ENCODE results near the gene LRIG1. TPM values are rescaled to one million over a fixed set of nuclear protein-coding genes. Genes with fewer than 3 reads are reported as not detected.

The LRIG1 gene
- total RNA-seq, 1 experiment from 2014 or later = 4.0 TPM

GRCh38 chr3:66477856-66478255, 23.0 kb downstream of the LRIG1 start:
- DNase-seq (ENCODE audit: low read depth) = no peak
- in situ Hi-C loops (cut with HindIII; ENCODE audit: low pct_unique_long_range_greater_than_20kb, low sequenced_read_pairs) = no loop called here

DNA sequence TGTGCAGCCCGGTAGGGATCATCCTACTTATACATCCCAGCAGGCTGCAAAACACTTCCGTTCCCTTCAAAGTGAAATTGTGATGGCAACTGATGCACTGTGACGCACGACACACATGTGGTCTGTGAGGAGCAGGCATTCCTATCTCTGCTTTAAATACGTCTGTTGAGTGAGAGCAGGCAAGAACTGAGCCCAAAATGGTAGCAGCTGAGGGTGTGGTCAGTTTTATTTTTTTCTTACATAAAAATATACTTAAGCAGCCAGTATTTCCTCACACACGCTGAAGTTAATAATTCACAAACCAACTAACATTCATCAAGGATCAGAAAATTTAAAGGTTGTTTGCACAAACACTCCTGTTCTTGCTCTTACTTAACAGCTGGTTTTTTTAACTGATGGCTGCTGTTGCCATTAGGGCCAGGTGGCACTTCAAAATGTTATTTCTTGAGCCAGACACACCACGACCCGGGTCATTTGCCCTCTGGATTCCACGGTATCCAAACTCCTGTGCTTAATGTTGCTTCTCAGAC, 23.9 kb downstream of the LRIG1 start:
- in situ Hi-C loops (cut with HindIII; ENCODE audit: low pct_unique_long_range_greater_than_20kb, low sequenced_read_pairs) = no loop called here
- no peak for DNase-seq (ENCODE audit: low read depth)

GRCh38 chr3:66475386-66476020, 25.3 kb downstream of the LRIG1 start:
- DNase-seq (ENCODE audit: low read depth) = no peak
- in situ Hi-C loops (cut with HindIII; ENCODE audit: low pct_unique_long_range_greater_than_20kb, low sequenced_read_pairs) = no loop called here

GRCh38 chr3:66473692-66474091, 27.1 kb downstream of the LRIG1 start:
- no peak for DNase-seq (ENCODE audit: low read depth)
- in situ Hi-C loops (cut with HindIII; ENCODE audit: low pct_unique_long_range_greater_than_20kb, low sequenced_read_pairs) = no loop called here

DNA sequence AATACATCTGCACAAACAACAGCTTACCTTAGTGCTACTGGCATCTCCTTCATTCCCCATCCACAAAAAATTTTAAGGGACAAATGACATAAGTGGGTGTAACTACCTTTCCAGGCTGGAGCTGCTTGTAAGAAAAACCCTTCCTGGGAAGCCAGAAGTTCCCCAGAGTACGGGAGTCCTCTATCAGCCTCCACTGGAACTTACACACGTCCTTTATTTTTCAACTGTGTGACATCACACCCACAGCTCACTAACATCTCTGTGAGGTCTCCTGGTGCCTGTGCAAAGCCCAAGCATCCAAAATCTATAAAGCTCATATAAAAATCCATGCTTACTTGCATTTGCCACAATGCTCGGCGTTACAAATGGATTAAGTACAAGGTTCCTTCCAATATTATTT, 27.6 kb downstream of the LRIG1 start:
- DNase-seq (ENCODE audit: low read depth) = no peak
- in situ Hi-C loops (cut with HindIII; ENCODE audit: low pct_unique_long_range_greater_than_20kb, low sequenced_read_pairs) = no loop called here

DNA sequence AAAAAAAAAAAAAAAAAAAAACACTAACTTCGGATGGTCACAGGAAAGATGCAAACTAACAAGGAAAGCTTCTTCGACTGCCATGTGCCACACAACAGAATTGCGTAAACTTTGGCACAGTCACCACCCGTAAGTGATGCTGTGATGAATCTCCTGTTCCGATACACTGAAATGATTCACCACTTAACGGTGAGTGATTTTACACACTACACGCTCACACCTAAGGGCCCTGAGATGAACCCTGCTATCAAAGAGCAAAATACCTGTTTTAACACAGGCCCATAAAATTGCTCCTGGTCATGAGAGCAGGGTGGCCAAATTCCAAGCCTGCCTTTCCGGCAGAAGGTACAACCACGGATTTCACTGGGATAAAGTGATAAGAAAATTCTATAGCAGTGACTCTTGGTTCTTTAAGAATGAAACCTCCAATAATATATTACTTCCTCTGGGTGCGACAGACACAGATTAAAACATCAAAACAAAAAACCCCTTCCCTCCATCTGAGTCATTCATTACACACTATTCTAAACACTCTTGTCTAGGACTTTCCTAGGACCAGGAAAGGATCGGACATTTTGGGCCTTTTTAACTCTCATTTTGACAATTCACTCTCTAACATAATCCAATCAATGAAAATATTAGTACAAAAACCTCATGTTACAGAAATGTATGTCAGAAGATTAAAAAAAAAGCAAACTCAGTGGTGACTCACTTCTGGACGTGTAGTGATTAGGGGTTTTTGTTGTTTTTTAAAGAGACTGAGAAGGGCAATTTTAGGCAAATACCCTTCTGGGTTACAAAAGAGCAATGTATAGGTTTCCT, 28.3 kb downstream of the LRIG1 start:
- DNase-seq (ENCODE audit: low read depth) = peak; percentile 69
- in situ Hi-C loops (cut with HindIII; ENCODE audit: low pct_unique_long_range_greater_than_20kb, low sequenced_read_pairs) = no loop called here

DNA sequence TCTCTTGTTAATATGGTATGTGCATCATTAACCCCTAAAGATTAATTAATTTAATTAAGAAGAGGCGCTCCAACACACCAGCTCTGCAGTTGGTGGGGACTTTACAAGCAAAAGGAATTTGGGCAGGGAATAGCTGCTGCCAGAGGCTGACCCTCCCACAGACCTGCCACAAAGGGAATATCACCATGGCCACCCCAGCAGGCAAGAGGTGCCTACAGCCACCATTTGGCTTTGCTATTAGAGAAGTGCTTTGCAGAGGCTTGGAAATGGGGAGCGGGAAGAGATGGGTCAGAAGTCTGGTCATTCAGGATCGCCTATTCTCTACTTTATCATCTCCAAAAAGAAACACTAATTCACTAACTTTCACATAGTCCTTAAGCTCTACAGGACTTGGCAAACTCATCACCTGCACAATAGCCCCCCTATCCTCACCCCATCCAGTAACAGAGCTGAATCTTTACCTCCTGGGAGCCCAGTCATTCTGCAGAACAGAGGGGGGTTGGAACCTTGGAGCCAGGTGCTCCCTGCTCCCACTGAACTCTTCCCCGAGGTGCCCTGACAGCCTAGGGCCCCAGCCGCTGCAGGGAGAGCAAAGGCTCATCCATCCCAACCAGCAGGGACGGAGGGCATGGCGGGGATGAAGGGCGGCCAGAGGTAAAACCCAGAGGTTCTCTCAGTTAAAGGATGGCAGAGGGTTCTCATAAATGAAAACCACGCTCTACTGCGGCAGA, 29.7 kb downstream of the LRIG1 start:
- no peak for DNase-seq (ENCODE audit: low read depth)
- in situ Hi-C loops (cut with HindIII; ENCODE audit: low pct_unique_long_range_greater_than_20kb, low sequenced_read_pairs) = no loop called here

GRCh38 chr3:66470285-66470684, 30.5 kb downstream of the LRIG1 start:
- in situ Hi-C loops (cut with HindIII; ENCODE audit: low pct_unique_long_range_greater_than_20kb, low sequenced_read_pairs) = no loop called here
- no peak for DNase-seq (ENCODE audit: low read depth)

GRCh38 chr3:66469220-66469640, 31.6 kb downstream of the LRIG1 start:
- in situ Hi-C loops (cut with HindIII; ENCODE audit: low pct_unique_long_range_greater_than_20kb, low sequenced_read_pairs) = no loop called here
- no peak for DNase-seq (ENCODE audit: low read depth)

DNA sequence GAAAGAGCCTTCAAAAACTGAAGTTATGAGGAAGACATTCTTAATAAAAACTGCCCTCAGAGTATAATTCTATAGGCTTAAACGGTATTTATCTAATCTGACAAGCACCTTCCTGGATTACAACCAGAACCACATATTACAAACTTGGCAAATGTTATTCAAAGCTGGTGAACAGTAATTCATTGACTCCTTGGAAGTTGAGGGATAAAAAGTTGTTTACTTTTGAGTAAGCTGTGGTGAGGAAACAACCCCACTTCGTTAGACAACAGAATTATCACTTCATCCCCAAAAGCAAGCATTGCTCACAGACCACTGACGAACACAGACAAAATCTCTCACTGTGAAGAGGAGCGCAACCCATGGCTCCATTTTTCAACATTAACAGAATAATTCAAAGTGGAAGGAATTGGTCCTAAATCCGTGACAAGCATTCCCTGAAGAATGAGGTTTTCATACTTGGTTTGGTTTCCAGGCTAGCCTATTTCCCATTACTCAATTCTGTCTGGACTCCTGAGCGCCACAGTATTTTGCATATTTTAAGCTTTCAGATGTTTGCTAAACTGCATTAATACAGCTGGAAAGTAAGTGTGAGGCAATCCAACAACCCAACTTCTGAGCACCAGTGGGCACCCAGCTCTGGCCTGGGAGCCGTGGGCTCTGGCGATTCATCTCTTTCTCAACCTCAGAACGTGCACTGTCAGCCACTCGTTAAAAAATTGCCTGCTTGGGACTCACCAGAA, 32.7 kb downstream of the LRIG1 start:
- no peak for DNase-seq (ENCODE audit: low read depth)
- in situ Hi-C loops (cut with HindIII; ENCODE audit: low pct_unique_long_range_greater_than_20kb, low sequenced_read_pairs) = no loop called here

GRCh38 chr3:66466606-66467270, 34.1 kb downstream of the LRIG1 start:
- no peak for DNase-seq (ENCODE audit: low read depth)
- in situ Hi-C loops (cut with HindIII; ENCODE audit: low pct_unique_long_range_greater_than_20kb, low sequenced_read_pairs) = no loop called here

DNA sequence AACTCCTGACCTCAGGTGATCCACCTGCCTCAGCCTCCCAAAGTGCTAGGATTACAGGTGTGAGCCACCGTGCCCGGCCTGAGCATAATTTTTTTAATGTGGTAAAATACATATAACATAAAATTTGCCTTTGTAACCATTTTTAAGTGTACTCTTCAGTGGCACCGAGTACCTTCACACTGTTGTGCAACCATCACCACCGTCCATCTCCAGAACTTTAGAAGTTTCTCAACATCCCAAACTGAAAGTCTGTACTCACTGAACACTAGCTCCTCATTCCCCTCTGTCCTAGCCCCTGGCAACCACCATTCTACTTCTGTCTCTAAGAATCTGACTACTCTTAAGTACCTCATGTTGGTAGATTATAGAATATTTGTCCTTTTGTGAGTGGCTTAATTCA, 35.2 kb downstream of the LRIG1 start:
- in situ Hi-C loops (cut with HindIII; ENCODE audit: low pct_unique_long_range_greater_than_20kb, low sequenced_read_pairs) = no loop called here
- no peak for DNase-seq (ENCODE audit: low read depth)

DNA sequence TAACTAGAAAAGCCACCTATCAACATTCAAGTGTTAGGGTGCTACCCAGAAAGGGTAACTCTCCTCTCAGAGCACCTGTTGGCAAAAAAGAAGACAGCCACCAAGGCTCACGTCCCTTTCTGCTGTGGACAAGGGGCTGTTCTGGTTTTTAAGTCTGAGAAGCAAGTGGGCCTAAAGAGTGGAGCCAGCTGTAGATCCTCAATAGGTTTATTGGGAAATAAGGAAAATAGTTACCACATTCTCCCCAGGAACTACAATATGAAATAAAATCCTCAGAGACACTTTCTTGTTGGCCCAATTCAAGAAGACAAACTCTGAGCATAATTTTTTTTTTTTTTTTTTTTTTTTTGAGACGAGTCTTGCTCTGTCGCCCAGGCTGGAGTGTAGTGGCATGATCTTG, 35.8 kb downstream of the LRIG1 start:
- in situ Hi-C loops (cut with HindIII; ENCODE audit: low pct_unique_long_range_greater_than_20kb, low sequenced_read_pairs) = no loop called here
- no peak for DNase-seq (ENCODE audit: low read depth)

DNA sequence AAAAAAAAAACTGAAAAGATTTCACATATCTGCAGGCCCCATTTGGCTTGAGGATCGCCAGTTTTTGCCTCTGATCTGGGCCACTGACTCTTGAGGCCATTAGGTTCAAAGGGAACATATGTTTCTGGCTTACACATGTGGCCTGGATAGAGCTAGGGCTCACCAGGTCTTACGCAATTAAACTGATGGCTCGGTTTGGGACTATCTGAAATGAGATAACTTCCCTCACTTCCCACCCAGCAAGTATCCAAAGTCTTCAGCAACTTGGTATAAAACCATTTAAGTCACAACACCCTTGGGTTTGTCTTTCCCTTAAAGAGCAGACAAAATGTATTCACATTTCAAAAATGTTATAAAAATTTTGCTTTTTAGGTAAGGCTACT, 36.3 kb downstream of the LRIG1 start:
- DNase-seq (ENCODE audit: low read depth) = no peak
- in situ Hi-C loops (cut with HindIII; ENCODE audit: low pct_unique_long_range_greater_than_20kb, low sequenced_read_pairs) = no loop called here

- DNase-seq (ENCODE audit: low read depth) = no peak
- in situ Hi-C loops (cut with HindIII; ENCODE audit: low pct_unique_long_range_greater_than_20kb, low sequenced_read_pairs) = no loop called here
Measured at GRCh38 chr3:66463730-66464511, 36.9 kb downstream of the LRIG1 start.

GRCh38 chr3:66463054-66463631, 37.7 kb downstream of the LRIG1 start:
- DNase-seq (ENCODE audit: low read depth) = no peak
- in situ Hi-C loops (cut with HindIII; ENCODE audit: low pct_unique_long_range_greater_than_20kb, low sequenced_read_pairs) = no loop called here

GRCh38 chr3:66457252-66457651, 43.6 kb downstream of the LRIG1 start:
- in situ Hi-C loops (cut with HindIII; ENCODE audit: low pct_unique_long_range_greater_than_20kb, low sequenced_read_pairs) = no loop called here
- no peak for DNase-seq (ENCODE audit: low read depth)

Measured in Caki2 (cell line).